HG03439 (cell line): ENCODE data around the gene RIMBP2.

ENCODE experiments used
- ATAC-seq: cut with Tn5 transposase; IDR thresholded peaks from one replicate; pipeline ENCODE4 v1.9.1; 2021; ENCODE audit warnings: mild to moderate bottlenecking, moderate library complexity; ENCODE audit not compliant: unreplicated experiment

Gene RIMBP2

GRCh38 chr12:130577351-130577750 is 138.7 kb downstream of the RIMBP2 start:
- ATAC-seq: no peak

GRCh38 chr12:130576371-130576816 is 139.7 kb downstream of the RIMBP2 start:
- ATAC-seq: no peak

GRCh38 chr12:130574402-130574801 is 141.7 kb downstream of the RIMBP2 start:
- no peak for ATAC-seq

GRCh38 chr12:130573766-130574165 is 142.3 kb downstream of the RIMBP2 start:
- ATAC-seq: no peak

- ATAC-seq: no peak
Observed at GRCh38 chr12:130573235-130573634, 142.9 kb downstream of the RIMBP2 start.

GRCh38 chr12:130572553-130572952 is 143.5 kb downstream of the RIMBP2 start:
- ATAC-seq: no peak

- no peak for ATAC-seq
Observed at GRCh38 chr12:130571734-130572133, 144.4 kb downstream of the RIMBP2 start.

- no peak for ATAC-seq
Observed at GRCh38 chr12:130571089-130571488, 145.0 kb downstream of the RIMBP2 start.

GRCh38 chr12:130569521-130569920 is 146.6 kb downstream of the RIMBP2 start:
- ATAC-seq: no peak

- no peak for ATAC-seq
Observed at GRCh38 chr12:130568501-130568900, 147.6 kb downstream of the RIMBP2 start.

GRCh38 chr12:130568041-130568440 is 148.1 kb downstream of the RIMBP2 start:
- ATAC-seq: no peak

GRCh38 chr12:130566446-130567155 is 149.5 kb downstream of the RIMBP2 start:
- ATAC-seq: no peak

- no peak for ATAC-seq
Observed at GRCh38 chr12:130565189-130565588, 150.9 kb downstream of the RIMBP2 start.

GRCh38 chr12:130563323-130563722 is 152.8 kb downstream of the RIMBP2 start:
- no peak for ATAC-seq

- no peak for ATAC-seq
Observed at GRCh38 chr12:130562716-130563115, 153.4 kb downstream of the RIMBP2 start.

GRCh38 chr12:130560321-130560720 is 155.8 kb downstream of the RIMBP2 start:
- ATAC-seq: no peak

- no peak for ATAC-seq
Observed at GRCh38 chr12:130559806-130560205, 156.3 kb downstream of the RIMBP2 start.

- ATAC-seq: no peak
Observed at GRCh38 chr12:130557886-130558765, 158.0 kb downstream of the RIMBP2 start.

GRCh38 chr12:130557201-130557600 is 158.9 kb downstream of the RIMBP2 start:
- ATAC-seq: no peak

GRCh38 chr12:130556486-130557055 is 159.5 kb downstream of the RIMBP2 start:
- ATAC-seq: no peak

GRCh38 chr12:130555628-130556485 is 160.2 kb downstream of the RIMBP2 start:
- ATAC-seq: no peak
